Body of pancreas (tissue), 4 donors: ENCODE results near the gene PLA2G2F.

ENCODE experiments used
- CTCF ChIP-seq, 7 experiments: fragments of 450-650 bp in 4 of 7; fragments of 200-600 bp in 3 of 7; sonication (generic) in 3 of 7; IDR thresholded peaks; one replicate each; pipeline ENCODE4 v1.5.1; 2016 to 2019; ENCODE audit warnings: antibody characterized with exemption in 7 of 7
- POLR2A ChIP-seq, 3 donors: fragments of 450-650 bp; IDR thresholded peaks; one replicate each; pipeline ENCODE4 v1.6.1; 2016; ENCODE audit warnings: antibody characterized with exemption in 3 of 3, mild to moderate bottlenecking in 2 of 3

DNA sequence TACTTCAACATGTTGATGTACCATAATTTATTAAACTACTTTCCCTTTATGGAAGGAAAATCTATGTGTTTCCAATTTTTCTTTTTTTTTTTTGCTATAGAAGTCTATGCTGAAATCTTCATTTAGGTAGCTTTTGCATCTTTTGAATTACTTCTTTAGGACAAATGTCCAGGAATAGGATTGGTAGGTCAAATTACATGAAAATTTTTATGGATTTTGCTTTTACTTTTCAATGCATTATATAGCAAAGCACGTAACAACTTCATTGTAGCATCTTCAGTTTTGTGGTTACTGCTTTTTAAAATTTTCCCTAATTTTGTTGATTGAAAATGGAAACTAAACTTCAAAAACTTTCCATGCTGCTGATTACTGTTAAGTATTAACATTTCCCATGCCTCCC lies 59.2 kb downstream of the PLA2G2F start:
- TF ChIP-seq CTCF (IDR thresholded peaks at IDR 0.05) (no peak), POLR2A (IDR thresholded peaks at IDR 0.05) (no peak)
